Peyer's patch (tissue), 4 donors: ENCODE results near the gene EMC1.

Experiments used
- CTCF ChIP-seq, 6 experiments: fragments of 450-650 bp in 4 of 6; fragments of 200-600 bp in 2 of 6; sonication (generic) in 1 of 6; IDR thresholded peaks; one replicate each; pipeline ENCODE4 v1.5.1; 2017 to 2019; ENCODE audit warnings: antibody characterized with exemption in 6 of 6, mild to moderate bottlenecking in 3 of 6, moderate library complexity in 1 of 6
- POLR2A ChIP-seq, 2 donors: fragments of 450-650 bp; IDR thresholded peaks; one replicate each; pipeline ENCODE4 v1.5.1; 2017; ENCODE audit warnings: antibody characterized with exemption in 2 of 2, mild to moderate bottlenecking in 2 of 2, moderate library complexity in 2 of 2

DNA sequence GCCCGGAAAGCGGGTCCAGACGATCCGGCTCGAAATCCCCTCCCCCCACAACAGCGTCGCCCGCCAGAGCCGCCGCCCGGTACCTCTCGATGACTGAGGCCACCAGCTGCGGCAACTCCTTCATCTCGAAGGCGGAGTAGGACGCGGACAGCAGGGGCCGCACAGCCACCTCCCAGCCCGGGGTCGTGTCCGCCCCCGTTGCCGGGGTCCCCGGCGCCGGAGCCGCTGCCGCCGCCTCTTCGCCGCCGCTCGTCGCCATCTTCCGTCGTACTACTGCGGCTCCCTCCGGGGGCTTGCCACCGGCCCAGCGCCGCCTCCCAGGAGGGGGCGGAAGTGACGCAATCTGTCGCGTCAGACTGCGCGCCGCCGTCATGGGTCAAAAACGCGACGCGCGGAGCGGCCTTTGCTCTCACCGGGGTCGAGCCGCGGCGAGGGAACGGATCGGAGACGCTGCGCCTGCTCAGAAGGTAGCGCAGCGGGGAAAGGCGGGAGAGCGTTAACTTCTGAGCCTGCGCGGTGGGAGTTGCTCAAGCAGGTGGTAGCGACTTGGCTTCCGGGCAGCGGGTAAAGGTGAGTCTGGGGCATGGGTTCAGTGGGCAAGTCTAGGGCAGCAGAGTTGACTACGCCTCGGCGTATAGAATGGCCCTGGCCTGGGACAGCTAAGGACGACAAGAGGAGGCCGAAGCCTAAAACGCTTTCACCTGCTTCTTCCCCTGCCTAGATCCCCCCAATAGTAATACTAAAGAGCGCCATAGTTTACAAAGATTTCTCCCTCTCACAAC is 41.1 kb downstream of the EMC1 start, which contains the start of gene UBR4:
- TF ChIP-seq CTCF (IDR thresholded peaks at IDR 0.05) (peak in 2 of 6 experiments; percentile 14 to 17), POLR2A (IDR thresholded peaks at IDR 0.05) (peak; percentile 84 to 95)
